HG03565 (cell line): ENCODE results near the gene JAKMIP1.

Experiments
- ATAC-seq: cut with Tn5 transposase; IDR thresholded peaks from one replicate; pipeline ENCODE4 v1.9.1; 2021; ENCODE audit warnings: mild to moderate bottlenecking, moderate library complexity; ENCODE audit not compliant: unreplicated experiment

Gene JAKMIP1

GRCh38 chr4:6105311-6105911, 94.9 kb downstream of the JAKMIP1 start:
- ATAC-seq: no peak

GRCh38 chr4:6104541-6105130, 95.7 kb downstream of the JAKMIP1 start:
- ATAC-seq: no peak

GRCh38 chr4:6097581-6097980, 102.8 kb downstream of the JAKMIP1 start:
- ATAC-seq: no peak

GRCh38 chr4:6095897-6096296, 104.5 kb downstream of the JAKMIP1 start:
- ATAC-seq: no peak

- no peak for ATAC-seq
Measured at GRCh38 chr4:6095023-6095752, 105.2 kb downstream of the JAKMIP1 start.

- ATAC-seq: no peak
Measured at GRCh38 chr4:6093671-6094070, 106.7 kb downstream of the JAKMIP1 start.

- no peak for ATAC-seq
Measured at GRCh38 chr4:6092971-6093370, 107.4 kb downstream of the JAKMIP1 start.

GRCh38 chr4:6092131-6092530, 108.2 kb downstream of the JAKMIP1 start:
- no peak for ATAC-seq

GRCh38 chr4:6090931-6091330, 109.4 kb downstream of the JAKMIP1 start:
- no peak for ATAC-seq

GRCh38 chr4:6088950-6089349, 111.4 kb downstream of the JAKMIP1 start:
- no peak for ATAC-seq

- no peak for ATAC-seq
Measured at GRCh38 chr4:6087669-6088341, 112.5 kb downstream of the JAKMIP1 start.

- no peak for ATAC-seq
Measured at GRCh38 chr4:6086846-6087245, 113.5 kb downstream of the JAKMIP1 start.

GRCh38 chr4:6085691-6086628, 114.4 kb downstream of the JAKMIP1 start:
- no peak for ATAC-seq

- ATAC-seq: no peak
Measured at GRCh38 chr4:6085028-6085690, 115.2 kb downstream of the JAKMIP1 start.

GRCh38 chr4:6079965-6080364, 120.4 kb downstream of the JAKMIP1 start:
- ATAC-seq: no peak

- no peak for ATAC-seq
Measured at GRCh38 chr4:6078560-6078959, 121.8 kb downstream of the JAKMIP1 start.

- no peak for ATAC-seq
Measured at GRCh38 chr4:6076391-6076790, 124.0 kb downstream of the JAKMIP1 start.

- no peak for ATAC-seq
Measured at GRCh38 chr4:6074758-6075157, 125.6 kb downstream of the JAKMIP1 start.

- no peak for ATAC-seq
Measured at GRCh38 chr4:6071959-6072720, 128.2 kb downstream of the JAKMIP1 start.
